Transverse colon (tissue), 4 donors: Measurements from ENCODE around the gene CALM1. TPM values are rescaled to one million over a fixed set of nuclear protein-coding genes. Genes with fewer than 3 reads are reported as not detected.

Experiments
- DNase-seq: peaks from one replicate; pipeline ENCODE4 v3.0.0-alpha.2; 2019
- H3K27ac ChIP-seq, 4 donors: fragments of 200-600 bp; sonication (generic); 2 replicates each; pipeline ENCODE4 v1.5.1; 2016 to 2018; ENCODE audit warnings: inconsistent platforms in 4 of 4
- H3K27me3 ChIP-seq: fragments of 200-600 bp; sonication (generic); 2 replicates; pipeline ENCODE4 v1.5.1; 2017; ENCODE audit warnings: inconsistent platforms
- H3K36me3 ChIP-seq, 4 donors: fragments of 200-600 bp; sonication (generic); 2 replicates each; pipeline ENCODE4 v1.5.1; 2017 to 2019; ENCODE audit warnings: inconsistent platforms in 4 of 4
- H3K4me1 ChIP-seq, 4 donors: fragments of 200-600 bp; sonication (generic); 2 replicates each; pipeline ENCODE4 v1.5.1; 2017 to 2020; ENCODE audit warnings: inconsistent platforms in 4 of 4
- H3K4me3 ChIP-seq, 4 donors: fragments of 200-600 bp; sonication (generic); 1 replicate in 1 of 4; 2 replicates in 3 of 4; pipeline versions ENCODE4 v1.5.1 to v1.6.1; 2017 to 2019; ENCODE audit warnings: inconsistent platforms in 4 of 4
- H3K9me3 ChIP-seq, 2 donors: fragments of 200-600 bp; sonication (generic); 2 replicates each; pipeline ENCODE4 v1.5.1; 2017 to 2019; ENCODE audit warnings: inconsistent platforms in 2 of 2
- EP300 ChIP-seq: sonication (generic); formaldehyde crosslinking; IDR thresholded peaks from one replicate; pipeline ENCODE4 v1.6.1; 2017; ENCODE audit warnings: antibody characterized with exemption, low read depth
- POLR2A ChIP-seq: fragments of 450-650 bp; IDR thresholded peaks from one replicate; pipeline ENCODE4 v1.6.1; 2016; ENCODE audit warnings: antibody characterized with exemption, mild to moderate bottlenecking, moderate library complexity
- POLR2AphosphoS5 ChIP-seq, 3 donors: sonication (generic); formaldehyde crosslinking; IDR thresholded peaks; one replicate each; pipeline ENCODE4 v1.6.1; 2016; ENCODE audit warnings: antibody characterized with exemption in 3 of 3
- WGBS, 2 donors: methylation state at CpG; one replicate each; pipeline ENCODE4 v1.1.5; 2018; ENCODE audit warnings: low coverage in 1 of 2; 5-methylcytosine and 5-hydroxymethylcytosine counted together
- in situ Hi-C, 4 donors: fragments of 200-750 bp; cut with MboI; loops; one replicate each; pipeline versions ENCODE4 v1.15.0 to v1.15.1; 2017; ENCODE audit warnings: low sequenced_read_pairs in 3 of 4, low pct_ligation_motif_present in 1 of 4, low pct_unique_long_range_greater_than_20kb in 1 of 4
- intact Hi-C: fragments of 100-400 bp; cut with DNase I; formaldehyde crosslinking; loops from one replicate; pipeline ENCODE4 v1.15.1; 2023; ENCODE audit warnings: low total_unique reads
- total RNA-seq, 4 donors: library from RNA; depleted of rRNA; stranded (reverse); fragments of >200 nt; gene quantifications; one replicate each; pipeline ENCODE4 v1.1.0, GENCODE V29; 2016
- TF ChIP-seq, protein P1 (sequence below), 5 experiments: fragments of 200-600 bp in 3 of 5; fragments of 450-650 bp in 2 of 5; sonication (generic) in 3 of 5; IDR thresholded peaks; 1 replicate in 2 of 5; 2 replicates in 3 of 5; pipeline ENCODE4 v1.5.1; 2016 to 2017; ENCODE audit warnings: antibody characterized with exemption in 5 of 5, inconsistent platforms in 3 of 5, mild to moderate bottlenecking in 2 of 5, moderate library complexity in 1 of 5

CALM1 gene
- total RNA-seq, 4 donors from 2014 or later = 297 to 1,199 (median 723) TPM

DNA sequence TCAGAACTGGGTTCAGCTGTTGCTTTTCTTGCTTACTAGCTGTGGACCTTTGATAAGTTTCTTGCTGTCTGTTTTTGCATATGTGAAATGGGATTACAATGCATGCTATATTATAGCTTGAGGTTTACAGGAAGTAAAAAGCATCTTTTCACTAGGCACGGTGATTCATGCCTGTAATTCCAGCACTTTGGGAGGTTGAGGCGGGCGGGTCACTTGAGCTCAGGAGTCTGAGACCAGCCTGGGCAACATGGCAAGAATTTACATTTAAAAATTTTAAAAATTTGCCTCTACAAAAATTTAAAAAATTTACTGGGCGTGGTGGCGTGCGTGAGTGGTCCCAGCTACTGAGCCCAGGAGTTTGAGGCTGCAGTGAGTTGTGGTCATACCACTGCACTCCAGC, 42.0 kb downstream of the CALM1 start:
- Histone ChIP-seq H3K9me3 (no peaks in the 10 kb centered on the region), H3K36me3 (no peaks in the 10 kb centered on the region), H3K27ac (no peak overlapping the region), H3K4me3 (no peak overlapping the region), H3K27me3 (no peaks in the 10 kb centered on the region), H3K4me1 (no peaks in the 10 kb centered on the region)
- intact Hi-C loops = no loop called here
- no peak for DNase-seq
- WGBS, 2 donors = 92 to 94% methylated on average over 5 to 6 of the region's 6 CpGs
- in situ Hi-C loops = no loop called here
- no peak for TF ChIP-seq EP300
- TF ChIP-seq, protein P1, sequence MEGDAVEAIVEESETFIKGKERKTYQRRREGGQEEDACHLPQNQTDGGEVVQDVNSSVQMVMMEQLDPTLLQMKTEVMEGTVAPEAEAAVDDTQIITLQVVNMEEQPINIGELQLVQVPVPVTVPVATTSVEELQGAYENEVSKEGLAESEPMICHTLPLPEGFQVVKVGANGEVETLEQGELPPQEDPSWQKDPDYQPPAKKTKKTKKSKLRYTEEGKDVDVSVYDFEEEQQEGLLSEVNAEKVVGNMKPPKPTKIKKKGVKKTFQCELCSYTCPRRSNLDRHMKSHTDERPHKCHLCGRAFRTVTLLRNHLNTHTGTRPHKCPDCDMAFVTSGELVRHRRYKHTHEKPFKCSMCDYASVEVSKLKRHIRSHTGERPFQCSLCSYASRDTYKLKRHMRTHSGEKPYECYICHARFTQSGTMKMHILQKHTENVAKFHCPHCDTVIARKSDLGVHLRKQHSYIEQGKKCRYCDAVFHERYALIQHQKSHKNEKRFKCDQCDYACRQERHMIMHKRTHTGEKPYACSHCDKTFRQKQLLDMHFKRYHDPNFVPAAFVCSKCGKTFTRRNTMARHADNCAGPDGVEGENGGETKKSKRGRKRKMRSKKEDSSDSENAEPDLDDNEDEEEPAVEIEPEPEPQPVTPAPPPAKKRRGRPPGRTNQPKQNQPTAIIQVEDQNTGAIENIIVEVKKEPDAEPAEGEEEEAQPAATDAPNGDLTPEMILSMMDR (IDR thresholded peaks at IDR 0.05) = no peak
- TF ChIP-seq POLR2AphosphoS5 (IDR thresholded peaks at IDR 0.05) = no peak
- no peak for TF ChIP-seq POLR2A

DNA sequence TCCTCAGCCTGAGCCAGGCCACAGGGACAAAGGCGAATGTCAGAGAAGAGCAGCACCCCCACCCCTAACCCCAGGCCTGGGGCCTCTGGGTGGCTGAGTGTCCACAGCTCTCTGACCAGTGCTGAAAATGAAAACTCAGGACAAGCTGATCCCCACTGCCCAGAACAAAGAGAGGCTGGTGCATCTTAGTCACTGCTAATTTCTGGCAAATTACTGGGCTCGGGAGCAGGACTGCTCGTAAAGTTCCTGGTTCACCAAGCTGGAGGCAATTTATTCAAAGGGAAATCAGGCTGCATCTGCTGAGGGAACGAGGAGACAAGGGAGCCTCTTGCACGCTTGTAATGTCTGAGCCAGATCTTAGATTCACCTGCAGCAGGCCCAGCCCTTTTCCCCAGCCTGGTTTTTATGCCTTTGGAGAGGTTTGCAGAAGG, 43.2 kb downstream of the CALM1 start:
- no peak for DNase-seq
- intact Hi-C loops (no loop called here), in situ Hi-C loops (no loop called here)
- H3K27me3 ChIP-seq = no peaks in the 10 kb centered on the region
- H3K4me1 ChIP-seq = no peaks in the 10 kb centered on the region
- no peaks in the 10 kb centered on the region for H3K9me3 ChIP-seq
- no peak for TF ChIP-seq EP300
- no peak for TF ChIP-seq POLR2AphosphoS5 (IDR thresholded peaks at IDR 0.05)
- TF ChIP-seq, protein P1 (IDR thresholded peaks at IDR 0.05) = no peak
- TF ChIP-seq POLR2A = no peak
- no peaks in the 10 kb centered on the region for H3K36me3 ChIP-seq
- H3K27ac ChIP-seq = no peak overlapping the region
- 57 to 76% methylated on average over 3 to 5 of the region's 5 CpGs for WGBS, 2 donors
- H3K4me3 ChIP-seq = no peak overlapping the region

DNA sequence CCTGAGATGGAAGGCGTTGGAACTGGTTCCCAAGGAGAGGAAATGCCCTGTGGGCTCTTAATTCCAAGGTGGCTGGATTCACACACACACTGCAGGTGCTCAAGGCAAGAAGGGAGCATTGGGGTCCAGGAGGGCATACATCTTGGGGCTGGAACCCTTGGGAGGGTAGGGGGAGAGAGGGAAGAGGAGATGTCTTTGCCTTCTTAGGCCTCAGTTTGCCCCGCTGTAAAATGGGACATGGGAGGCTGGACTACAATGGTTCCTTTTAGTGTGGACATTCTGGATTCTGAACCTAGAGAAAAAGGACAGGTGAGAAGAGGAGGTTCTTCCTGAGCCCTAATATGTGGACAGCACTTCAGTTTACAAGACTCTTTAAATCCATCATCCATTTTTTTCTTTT, 43.8 kb downstream of the CALM1 start:
- TF ChIP-seq POLR2A (no peak), POLR2AphosphoS5 (IDR thresholded peaks at IDR 0.05) (no peak), EP300 (no peak)
- TF ChIP-seq, protein P1 (IDR thresholded peaks at IDR 0.05) = no peak
- DNase-seq = no peak
- WGBS, 2 donors = 84 to 90% methylated on average over 2 of the region's 2 CpGs
- intact Hi-C loops (no loop called here), in situ Hi-C loops (no loop called here)
- Histone ChIP-seq H3K9me3 (no peaks in the 10 kb centered on the region), H3K4me1 (no peaks in the 10 kb centered on the region), H3K27me3 (no peaks in the 10 kb centered on the region), H3K36me3 (no peaks in the 10 kb centered on the region), H3K4me3 (no peak overlapping the region), H3K27ac (no peak overlapping the region)

DNA sequence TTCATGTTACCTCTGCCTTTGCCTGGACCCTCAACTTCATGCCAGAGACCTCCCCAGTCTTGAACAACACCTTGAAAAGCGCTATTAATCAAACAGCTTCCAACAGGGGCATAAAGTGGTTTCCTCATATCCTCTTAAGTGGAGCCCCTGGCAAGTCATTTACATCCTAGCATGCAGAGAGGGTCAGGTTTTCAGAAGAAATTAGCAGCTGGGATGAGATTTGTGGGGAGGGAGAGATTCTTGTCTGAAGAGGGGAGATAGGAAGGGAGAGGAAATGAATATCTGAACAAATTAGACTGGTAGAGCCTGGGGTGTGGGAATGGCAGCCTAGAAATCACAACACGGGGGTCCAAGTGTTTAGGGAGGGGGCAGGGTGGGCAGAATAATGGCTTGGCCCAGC, 45.6 kb downstream of the CALM1 start:
- in situ Hi-C loops = no loop called here
- H3K9me3 ChIP-seq = peaks cover 0 to 1% of the 10 kb centered on the region in 2 donors
- H3K27ac ChIP-seq = no peak overlapping the region
- intact Hi-C loops = no loop called here
- no peak overlapping the region for H3K4me3 ChIP-seq
- TF ChIP-seq POLR2A (no peak), POLR2AphosphoS5 (IDR thresholded peaks at IDR 0.05) (no peak), EP300 (no peak)
- WGBS, 2 donors = 60 to 72% methylated on average over 2 of the region's 2 CpGs
- no peaks in the 10 kb centered on the region for H3K36me3 ChIP-seq
- no peak for DNase-seq
- H3K27me3 ChIP-seq = no peaks in the 10 kb centered on the region
- no peaks in the 10 kb centered on the region for H3K4me1 ChIP-seq
